Memory B cell (primary cell): Measurements from ENCODE around the gene SMC6.

Source experiments
- ATAC-seq: fragments of 150-1000 bp; cut with Tn5 transposase; 2 replicates; pipeline ENCODE4 v1.10.0; 2021; ENCODE audit warnings: low read depth, mild to moderate bottlenecking, moderate library complexity
- DNase-seq, 2 donors: peaks; one replicate each; pipeline ENCODE4 v3.0.0; 2022; ENCODE audit warnings: low spot score in 2 of 2
- H3K27ac Mint-ChIP-seq: one replicate; pipeline ENCODE4 v1.8.0; 2022; ENCODE audit warnings: mild to moderate bottlenecking, moderate library complexity, mixed read lengths
- H3K27me3 Mint-ChIP-seq: one replicate; pipeline ENCODE4 v1.8.0; 2022; ENCODE audit warnings: mixed read lengths
- H3K36me3 Mint-ChIP-seq: one replicate; pipeline ENCODE4 v1.8.0; 2022; ENCODE audit warnings: mild to moderate bottlenecking, mixed read lengths
- H3K4me1 Mint-ChIP-seq: one replicate; pipeline ENCODE4 v1.8.0; 2022; ENCODE audit warnings: mixed read lengths
- H3K4me3 Mint-ChIP-seq: one replicate; pipeline ENCODE4 v1.8.0; 2022; ENCODE audit warnings: mild to moderate bottlenecking, moderate library complexity, mixed read lengths
- H3K9me3 Mint-ChIP-seq: one replicate; pipeline ENCODE4 v1.8.0; 2022; ENCODE audit warnings: mixed read lengths

Gene SMC6

DNA sequence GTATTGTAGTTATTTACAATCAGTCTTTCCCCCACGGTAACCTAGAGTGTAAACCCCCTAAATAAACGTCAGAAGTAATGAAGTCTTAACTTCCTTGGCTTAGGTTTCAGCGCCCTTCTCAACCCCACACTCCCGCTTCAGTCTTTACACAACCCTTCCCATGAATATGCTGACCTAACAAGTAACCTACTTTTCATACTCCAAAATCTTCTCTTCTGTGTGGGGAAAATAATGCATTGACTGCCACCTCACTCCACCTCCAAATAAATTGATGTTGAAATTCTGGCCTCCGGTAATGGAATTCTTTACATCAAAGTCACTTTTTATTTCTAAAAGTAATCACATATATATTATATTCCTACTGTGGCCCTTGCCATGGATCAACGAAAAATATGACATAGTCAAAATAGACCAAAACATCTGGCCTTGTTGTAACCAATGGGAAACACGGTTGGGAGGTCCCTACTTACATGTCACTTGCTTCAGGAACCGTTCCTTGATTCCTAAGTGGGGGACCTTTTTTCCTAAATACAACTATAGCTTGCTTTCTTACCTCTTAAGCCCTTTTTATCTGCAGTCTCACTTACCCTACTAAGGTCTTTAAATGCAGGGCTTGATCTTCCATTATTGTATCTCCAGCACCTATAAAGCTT lies 1.3 kb upstream of the SMC6 start:
- Mint-ChIP-seq H3K27ac (peak overlapping the region; percentile 94), H3K4me1 (peaks cover 29% of the 10 kb centered on the region), H3K9me3 (no peaks in the 10 kb centered on the region), H3K27me3 (no peaks in the 10 kb centered on the region), H3K4me3 (peak overlapping the region; percentile 90), H3K36me3 (peaks cover 1% of the 10 kb centered on the region)
- DNase-seq (no peak), ATAC-seq (no peak)

GRCh38 chr2:17752892-17753802 lies 463 bp downstream of the SMC6 start:
- Mint-ChIP-seq H3K4me3 (peak overlapping the region; percentile 90), H3K27me3 (no peaks in the 10 kb centered on the region), H3K4me1 (peaks cover 26% of the 10 kb centered on the region), H3K9me3 (no peaks in the 10 kb centered on the region), H3K36me3 (peaks cover 1% of the 10 kb centered on the region), H3K27ac (peak overlapping the region; percentile 94)
- DNase-seq (peak in 1 of 2 donors; percentile 51), ATAC-seq (peak; percentile 41)

DNA sequence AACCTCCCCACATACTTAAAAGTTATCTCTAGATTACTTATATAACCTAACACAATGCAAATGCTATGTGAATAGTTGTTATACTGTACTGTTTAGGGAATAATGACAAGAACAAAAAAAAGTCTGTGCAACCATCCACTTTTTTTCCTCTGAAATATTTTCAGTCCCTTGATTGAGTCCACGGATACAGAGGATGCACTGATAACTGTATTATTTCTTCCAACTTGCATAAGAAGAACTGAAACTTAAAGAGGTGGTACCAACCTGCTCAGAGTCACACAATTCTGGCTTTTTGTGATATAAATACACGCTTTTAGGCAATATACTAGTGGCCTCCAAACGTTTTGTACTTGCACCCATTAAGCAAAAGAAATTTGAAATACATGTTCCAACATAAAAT lies 1.4 kb downstream of the SMC6 start:
- Mint-ChIP-seq H3K36me3 (peaks cover 1% of the 10 kb centered on the region), H3K9me3 (no peaks in the 10 kb centered on the region), H3K4me1 (peaks cover 29% of the 10 kb centered on the region), H3K4me3 (peak overlapping the region; percentile 90), H3K27me3 (no peaks in the 10 kb centered on the region), H3K27ac (peak overlapping the region; percentile 94)
- ATAC-seq = peak; percentile 21
- DNase-seq = peak in 1 of 2 donors; percentile 10

- Mint-ChIP-seq H3K4me3 (peak overlapping the region; percentile 72), H3K27me3 (no peaks in the 10 kb centered on the region), H3K36me3 (peaks cover 1% of the 10 kb centered on the region), H3K9me3 (no peaks in the 10 kb centered on the region), H3K4me1 (peaks cover 24% of the 10 kb centered on the region), H3K27ac (peak overlapping the region; percentile 91)
- ATAC-seq (peak; percentile 21), DNase-seq (peak in 1 of 2 donors; percentile 11)
Measured at GRCh38 chr2:17749753-17750438, 3.7 kb downstream of the SMC6 start.

DNA sequence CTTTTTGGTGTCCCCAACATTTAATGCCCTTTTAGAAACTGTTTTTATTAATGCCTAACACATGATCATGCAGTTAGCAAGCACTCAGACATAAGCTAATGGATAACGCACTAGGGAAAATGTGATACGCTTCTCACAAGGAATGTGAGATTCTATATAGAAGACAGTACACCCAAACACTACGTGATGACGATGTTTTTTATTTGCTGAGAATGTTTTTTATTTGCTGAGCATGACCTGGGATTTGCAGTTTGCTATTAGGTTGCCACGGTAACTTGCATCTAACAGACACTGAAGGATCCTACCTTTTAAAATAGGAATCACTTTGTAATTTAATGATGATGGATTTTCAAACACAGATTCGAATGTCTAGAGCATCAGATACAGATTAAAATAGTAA lies 4.9 kb downstream of the SMC6 start:
- H3K4me3 Mint-ChIP-seq = no peak overlapping the region
- H3K27ac Mint-ChIP-seq = no peak overlapping the region
- peaks cover 23% of the 10 kb centered on the region for H3K4me1 Mint-ChIP-seq
- DNase-seq = no peak
- no peak for ATAC-seq
- no peaks in the 10 kb centered on the region for H3K9me3 Mint-ChIP-seq
- no peaks in the 10 kb centered on the region for H3K27me3 Mint-ChIP-seq
- peaks cover 5% of the 10 kb centered on the region for H3K36me3 Mint-ChIP-seq

GRCh38 chr2:17747684-17748452 lies 5.7 kb downstream of the SMC6 start:
- Mint-ChIP-seq H3K27ac (no peak overlapping the region), H3K4me3 (no peak overlapping the region), H3K4me1 (peaks cover 27% of the 10 kb centered on the region), H3K36me3 (peaks cover 9% of the 10 kb centered on the region), H3K9me3 (no peaks in the 10 kb centered on the region), H3K27me3 (no peaks in the 10 kb centered on the region)
- ATAC-seq = no peak
- no peak for DNase-seq

DNA sequence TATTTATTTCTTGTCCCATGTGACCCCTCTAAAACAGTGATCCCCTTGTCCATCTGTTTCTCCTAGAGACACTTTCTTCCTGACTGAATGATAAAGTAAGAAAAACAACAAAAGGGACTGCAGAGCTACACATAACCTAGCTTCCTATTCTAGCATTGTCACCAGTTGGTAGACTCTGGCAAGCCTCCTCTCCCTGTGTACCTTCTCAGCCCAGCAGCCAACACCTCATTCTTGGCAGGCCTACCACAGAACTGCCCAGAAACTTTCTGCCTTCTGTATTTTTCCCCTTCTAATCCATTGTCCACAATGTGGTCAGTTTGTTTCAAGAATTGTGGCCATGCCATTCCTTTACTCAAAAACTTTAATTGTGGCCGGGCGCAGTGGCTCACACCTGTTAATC lies 13.4 kb downstream of the SMC6 start:
- DNase-seq (no peak), ATAC-seq (no peak)
- peak overlapping the region; percentile 73 for H3K27ac Mint-ChIP-seq
- H3K27me3 Mint-ChIP-seq = no peaks in the 10 kb centered on the region
- peaks cover 15% of the 10 kb centered on the region for H3K4me1 Mint-ChIP-seq
- H3K36me3 Mint-ChIP-seq = peaks cover 43% of the 10 kb centered on the region
- H3K9me3 Mint-ChIP-seq = no peaks in the 10 kb centered on the region
- no peak overlapping the region for H3K4me3 Mint-ChIP-seq

DNA sequence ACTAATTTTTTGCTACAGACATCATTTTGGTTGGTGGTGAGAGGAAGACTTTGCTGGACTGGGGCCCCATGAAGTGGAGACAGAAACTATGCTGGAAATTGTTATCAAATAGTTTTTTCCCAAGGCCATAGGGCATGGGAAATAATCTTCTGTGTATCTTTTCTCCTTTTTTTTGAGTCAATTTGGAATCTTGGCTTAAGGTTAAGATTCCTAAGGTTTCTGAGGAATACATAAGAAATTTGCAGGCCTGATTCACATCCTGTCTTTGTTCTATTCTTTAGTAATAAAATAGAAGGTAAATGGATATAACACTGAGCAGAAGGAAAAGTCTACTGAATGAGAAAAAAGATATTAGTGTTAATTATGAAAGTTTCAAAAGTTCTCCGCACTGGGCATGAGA lies 16.6 kb downstream of the SMC6 start:
- Mint-ChIP-seq H3K4me1 (peaks cover 14% of the 10 kb centered on the region), H3K27me3 (no peaks in the 10 kb centered on the region), H3K36me3 (peaks cover 45% of the 10 kb centered on the region), H3K4me3 (no peak overlapping the region), H3K27ac (peak overlapping the region; percentile 25), H3K9me3 (no peaks in the 10 kb centered on the region)
- DNase-seq = no peak
- no peak for ATAC-seq

DNA sequence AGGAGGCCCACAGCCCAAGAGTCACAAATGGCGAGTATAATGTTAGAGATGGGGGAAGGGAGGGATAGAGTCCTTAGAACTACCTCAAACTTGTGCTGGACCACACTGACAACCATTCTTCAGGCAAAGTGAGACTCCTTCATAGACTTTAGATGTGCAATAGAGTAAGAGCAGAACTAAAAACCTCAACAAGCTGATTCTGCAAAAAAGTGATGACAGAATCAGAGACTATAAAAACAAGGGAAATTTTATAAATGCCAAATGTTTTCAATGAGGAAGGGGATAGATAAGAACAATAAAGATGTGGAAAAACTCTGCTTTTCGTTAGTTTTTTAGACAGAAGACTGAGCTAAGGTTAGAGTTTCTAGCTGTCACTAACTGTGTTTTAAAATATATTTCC lies 17.7 kb downstream of the SMC6 start:
- no peak for ATAC-seq

GRCh38 chr2:17733599-17733998 lies 20.0 kb downstream of the SMC6 start:
- DNase-seq = no peak
- peaks cover 38% of the 10 kb centered on the region for H3K36me3 Mint-ChIP-seq
- H3K4me1 Mint-ChIP-seq = peaks cover 7% of the 10 kb centered on the region
- no peaks in the 10 kb centered on the region for H3K9me3 Mint-ChIP-seq
- peak overlapping the region; percentile 72 for H3K27ac Mint-ChIP-seq
- H3K4me3 Mint-ChIP-seq = no peak overlapping the region
- no peak for ATAC-seq
- no peaks in the 10 kb centered on the region for H3K27me3 Mint-ChIP-seq

More for the DNA sequence above, 17.7 kb downstream of the SMC6 start:
- no peaks in the 10 kb centered on the region for H3K27me3 Mint-ChIP-seq
- no peak overlapping the region for H3K4me3 Mint-ChIP-seq
- DNase-seq = no peak
- peak overlapping the region; percentile 59 for H3K27ac Mint-ChIP-seq
- no peaks in the 10 kb centered on the region for H3K9me3 Mint-ChIP-seq
- H3K36me3 Mint-ChIP-seq = peaks cover 48% of the 10 kb centered on the region
- peaks cover 12% of the 10 kb centered on the region for H3K4me1 Mint-ChIP-seq

- H3K9me3 Mint-ChIP-seq = no peaks in the 10 kb centered on the region
- peaks cover 15% of the 10 kb centered on the region for H3K36me3 Mint-ChIP-seq
- H3K4me1 Mint-ChIP-seq = peaks cover 5% of the 10 kb centered on the region
- no peak overlapping the region for H3K27ac Mint-ChIP-seq
- no peaks in the 10 kb centered on the region for H3K27me3 Mint-ChIP-seq
- no peak for DNase-seq
- H3K4me3 Mint-ChIP-seq = no peak overlapping the region
- no peak for ATAC-seq
Measured at GRCh38 chr2:17729880-17730279, 23.7 kb downstream of the SMC6 start.

DNA sequence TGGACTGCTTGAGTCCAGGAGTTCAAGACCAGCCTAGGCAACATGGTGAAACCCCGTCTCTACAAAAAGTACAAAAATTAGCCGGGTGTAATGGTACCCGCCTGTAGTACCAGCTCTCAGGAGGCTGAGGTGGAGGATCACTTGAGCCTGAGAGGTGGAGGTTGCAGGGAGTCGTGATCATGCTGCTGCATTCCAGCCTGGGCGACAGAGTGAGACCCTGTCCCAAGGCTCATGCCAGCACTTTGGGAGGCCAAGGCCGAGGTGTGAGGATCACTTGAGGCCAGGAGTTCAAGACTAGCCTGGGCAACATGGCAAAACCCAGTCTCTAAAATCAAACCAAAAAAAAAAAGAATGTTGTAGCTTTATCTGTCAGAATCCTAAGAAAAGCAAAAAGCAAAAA lies 25.4 kb downstream of the SMC6 start:
- Mint-ChIP-seq H3K9me3 (no peaks in the 10 kb centered on the region), H3K27me3 (no peaks in the 10 kb centered on the region), H3K4me3 (no peak overlapping the region), H3K27ac (peak overlapping the region; percentile 14), H3K4me1 (no peaks in the 10 kb centered on the region), H3K36me3 (peaks cover 9% of the 10 kb centered on the region)
- no peak for DNase-seq
- no peak for ATAC-seq

- peaks cover 3% of the 10 kb centered on the region for H3K4me1 Mint-ChIP-seq
- H3K9me3 Mint-ChIP-seq = no peaks in the 10 kb centered on the region
- no peak for ATAC-seq
Measured at GRCh38 chr2:17719562-17720371, 33.8 kb downstream of the SMC6 start.

More at GRCh38 chr2:17719562-17720371, 33.8 kb downstream of the SMC6 start:
- peak in 1 of 2 donors; percentile 1 for DNase-seq
- Mint-ChIP-seq H3K4me3 (no peak overlapping the region), H3K36me3 (peaks cover 11% of the 10 kb centered on the region), H3K27ac (peak overlapping the region; percentile 62), H3K27me3 (no peaks in the 10 kb centered on the region)
